HG03064 (cell line): ENCODE measurements around the gene TMEM120B.

ENCODE experiments used
- ATAC-seq: cut with Tn5 transposase; IDR thresholded peaks from one replicate; pipeline ENCODE4 v1.9.1; 2021; ENCODE audit warnings: low read depth; ENCODE audit not compliant: unreplicated experiment

Gene TMEM120B

GRCh38 chr12:121770388-121770787, 57.8 kb downstream of the TMEM120B start:
- ATAC-seq, result no peak

DNA sequence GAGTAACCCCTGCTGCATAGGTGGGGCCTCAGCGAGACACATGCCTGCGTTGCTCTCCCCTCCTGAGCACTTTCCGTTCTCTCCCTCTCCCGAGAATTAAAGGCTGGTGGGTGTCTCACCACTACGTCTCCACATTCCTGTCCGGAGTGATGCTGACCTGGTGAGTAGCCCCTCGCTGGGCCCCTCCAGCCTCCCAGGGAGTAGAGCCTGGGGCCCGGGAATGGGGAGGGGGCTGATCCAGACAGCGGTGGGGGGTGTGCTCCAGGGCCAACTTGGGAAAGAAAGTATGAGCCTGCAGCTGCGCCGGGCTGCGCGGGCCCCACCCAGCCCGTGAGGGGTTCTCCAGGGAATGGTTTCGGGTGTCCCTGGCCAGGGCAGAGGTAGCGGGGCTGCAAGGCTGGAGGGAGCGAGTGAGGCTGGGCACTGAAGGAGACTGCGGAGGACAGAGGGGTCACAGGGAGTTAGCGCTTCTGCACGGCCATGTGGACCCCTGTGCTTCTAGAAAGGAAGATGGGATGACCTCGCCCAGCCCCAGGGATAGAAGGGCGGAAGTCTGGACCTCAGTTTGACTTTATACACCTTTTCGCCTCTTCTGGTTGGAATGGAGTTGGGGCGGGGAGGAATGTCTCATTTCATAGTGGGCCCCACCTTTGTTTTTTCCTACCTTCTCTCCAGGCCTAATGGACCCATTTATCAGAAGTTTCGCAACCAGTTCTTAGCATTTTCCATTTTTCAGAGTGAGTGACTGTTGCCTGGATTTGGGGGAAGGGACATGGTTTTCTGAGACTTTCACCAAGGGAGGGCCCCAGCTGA, 58.5 kb downstream of the TMEM120B start:
- ATAC-seq, result no peak

DNA sequence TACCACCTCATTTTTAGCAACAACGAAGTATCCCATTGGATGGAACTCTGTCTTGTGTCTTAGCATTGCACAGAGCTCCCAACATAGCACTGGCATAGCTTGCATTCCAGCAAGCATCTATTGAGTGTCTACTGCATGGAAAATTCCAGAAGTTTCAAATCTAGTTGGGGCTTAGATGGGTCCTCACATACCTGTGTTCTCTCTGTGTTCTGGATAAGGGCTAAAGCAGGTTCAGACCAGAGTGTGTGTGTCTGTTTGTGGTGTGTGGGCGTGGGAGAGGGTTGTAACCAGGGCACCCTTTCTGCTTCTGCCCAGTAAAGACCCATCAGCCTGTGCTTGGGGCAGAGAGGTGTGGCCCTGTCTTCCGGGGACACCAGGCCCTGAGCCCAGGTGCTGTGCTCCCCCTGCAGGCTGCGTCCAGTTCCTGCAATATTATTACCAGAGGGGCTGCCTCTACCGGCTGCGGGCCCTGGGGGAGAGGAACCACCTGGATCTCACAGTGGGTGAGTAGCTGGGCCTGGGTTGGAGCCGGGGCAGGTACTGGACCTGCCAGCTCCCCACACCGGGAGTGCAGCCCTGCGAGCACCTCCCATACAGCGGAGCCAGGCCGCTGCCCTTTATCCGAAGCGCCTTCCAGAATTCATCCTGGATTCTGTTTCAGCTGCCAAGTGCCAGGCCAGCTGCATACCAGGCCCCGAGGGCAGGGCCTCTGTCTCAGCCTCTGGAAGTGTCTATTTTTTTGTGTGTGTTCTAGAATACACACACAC, 60.6 kb downstream of the TMEM120B start:
- ATAC-seq, result no peak

DNA sequence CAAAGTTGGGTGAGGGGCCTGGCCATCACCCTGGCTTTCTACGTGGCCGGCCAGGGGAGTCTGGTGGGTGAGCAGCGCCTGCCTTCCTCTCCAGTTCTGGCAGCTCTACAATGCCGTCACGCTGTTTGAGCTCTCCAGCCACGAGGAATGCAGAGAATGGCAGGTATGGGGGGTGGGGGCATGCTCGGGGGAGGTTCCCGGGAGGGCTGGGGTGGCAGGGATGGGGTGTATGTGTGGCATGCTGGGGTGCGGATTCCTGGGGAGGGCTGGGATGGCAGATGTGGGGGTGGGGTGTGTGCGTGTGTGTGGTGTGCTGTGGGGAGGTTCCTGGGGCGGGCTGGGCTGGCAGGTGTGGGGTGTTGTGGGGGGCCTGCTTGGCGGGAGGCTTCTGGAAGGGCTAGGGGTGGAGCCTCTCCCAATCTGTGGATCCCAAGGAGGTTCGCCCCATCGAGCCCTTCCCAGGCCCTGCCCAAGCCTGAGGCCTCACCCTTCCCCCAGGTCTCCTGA, 62.5 kb downstream of the TMEM120B start:
- no peak for ATAC-seq

GRCh38 chr12:121775501-121775900, 62.9 kb downstream of the TMEM120B start:
- no peak for ATAC-seq

- no peak for ATAC-seq
Measured at GRCh38 chr12:121776190-121777098, 63.9 kb downstream of the TMEM120B start.

DNA sequence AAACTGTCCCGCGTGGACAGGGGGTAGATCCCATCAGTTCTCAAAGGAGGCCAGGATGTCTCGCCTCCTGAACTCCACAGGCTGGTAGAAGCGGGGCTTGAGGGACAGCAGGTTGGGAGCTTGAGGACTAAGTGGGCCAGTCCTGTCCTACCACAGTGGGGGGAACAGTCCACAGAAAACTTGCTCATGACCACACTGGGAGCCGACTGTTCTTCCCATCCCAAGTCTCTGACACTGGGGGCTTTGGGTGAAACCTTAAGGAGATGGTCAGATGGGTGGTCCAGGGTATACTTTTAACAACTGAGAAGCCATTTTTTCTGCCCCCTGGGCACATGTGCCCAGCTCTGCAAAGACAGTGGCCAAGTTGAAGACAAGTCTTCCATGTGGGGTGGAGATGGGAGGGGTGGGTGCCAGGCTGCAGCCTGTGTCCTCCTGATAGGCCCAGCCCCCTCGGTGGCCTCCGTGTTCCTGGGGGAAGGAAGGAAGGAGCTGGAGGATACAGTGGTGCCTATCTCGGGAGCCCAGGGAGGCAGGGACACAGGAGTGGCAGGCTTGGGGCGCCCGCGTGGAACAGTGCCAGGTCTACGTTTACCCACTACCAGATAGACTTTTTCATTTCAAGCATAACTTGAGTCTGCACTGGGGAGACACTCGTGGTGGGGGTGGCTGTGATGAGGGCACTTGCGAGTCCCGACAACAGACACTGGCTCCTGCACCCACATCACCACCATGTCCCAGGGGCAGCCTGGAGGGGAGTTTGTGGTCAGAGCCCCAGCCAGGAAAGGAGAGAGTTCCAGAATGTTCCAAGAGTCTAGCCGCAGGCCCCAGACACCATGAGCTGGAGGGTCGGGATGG, 66.2 kb downstream of the TMEM120B start:
- ATAC-seq, result no peak

DNA sequence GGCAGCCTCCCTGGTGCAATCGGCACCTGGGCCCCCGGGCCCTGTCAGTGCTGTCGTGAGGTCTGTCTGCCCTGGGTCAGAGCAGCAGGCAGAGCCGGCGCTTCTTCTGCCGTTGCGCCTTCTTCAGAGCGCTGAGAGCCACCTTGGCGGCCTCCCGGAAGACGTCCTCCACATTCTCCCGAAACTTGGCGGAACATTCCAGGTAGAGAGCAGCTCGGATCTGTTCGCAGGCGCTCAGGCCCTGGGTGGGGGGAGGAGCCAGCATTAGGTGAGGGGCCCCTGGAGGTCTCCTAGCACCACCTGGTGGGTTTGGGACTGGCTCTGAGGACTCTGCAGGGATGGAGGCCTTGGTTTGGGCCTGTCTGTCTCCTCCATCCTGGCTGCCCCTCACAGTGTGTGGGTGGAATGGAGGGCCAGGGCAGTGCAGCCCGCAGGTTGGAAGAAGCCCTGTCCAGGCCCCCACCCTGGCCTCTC, 66.9 kb downstream of the TMEM120B start:
- no peak for ATAC-seq

DNA sequence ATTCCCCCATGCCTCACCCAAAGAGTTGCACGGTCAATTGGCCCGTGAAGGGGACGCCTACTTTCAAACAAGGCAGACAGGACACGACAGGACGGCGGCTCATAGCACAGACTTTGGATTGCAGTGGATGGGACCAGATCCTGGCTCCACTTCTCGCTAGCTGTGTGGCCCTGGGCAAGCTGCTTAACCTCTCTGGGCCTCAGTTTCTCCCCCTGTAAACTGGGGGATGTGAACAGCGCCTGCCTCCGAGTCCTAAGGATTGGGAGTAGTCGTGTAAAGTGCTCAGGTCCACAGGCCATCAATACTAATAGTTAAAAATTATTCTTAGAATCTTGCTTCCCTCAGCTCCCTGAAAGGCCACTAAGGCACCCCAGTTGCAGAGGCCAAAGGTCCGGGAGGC, 67.9 kb downstream of the TMEM120B start:
- no peak for ATAC-seq

- ATAC-seq, result no peak
Measured at GRCh38 chr12:121781484-121781997, 69.0 kb downstream of the TMEM120B start.

GRCh38 chr12:121781998-121782979, 69.7 kb downstream of the TMEM120B start:
- no peak for ATAC-seq

GRCh38 chr12:121783766-121784165, 71.2 kb downstream of the TMEM120B start:
- no peak for ATAC-seq

DNA sequence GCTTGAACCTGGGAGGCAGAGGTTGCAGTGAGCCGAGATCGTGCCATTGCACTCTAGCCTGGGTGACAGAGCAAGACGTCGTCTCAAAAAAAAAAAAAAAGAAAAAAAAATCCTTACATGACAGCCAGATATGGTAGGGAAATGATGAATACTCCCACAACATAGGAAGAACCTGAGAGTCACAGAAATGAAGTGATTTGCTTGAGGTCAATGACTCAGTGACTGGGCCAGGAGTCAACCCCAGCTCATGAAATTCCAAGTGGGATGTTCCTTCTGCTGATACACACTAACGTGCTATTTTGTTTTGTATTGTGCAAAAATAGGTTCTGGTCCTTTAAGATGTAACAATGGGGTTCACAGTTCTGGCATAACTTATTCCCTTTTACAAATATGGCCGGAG, 71.9 kb downstream of the TMEM120B start:
- no peak for ATAC-seq

- ATAC-seq, result no peak
Measured at GRCh38 chr12:121786440-121786825, 73.9 kb downstream of the TMEM120B start.

DNA sequence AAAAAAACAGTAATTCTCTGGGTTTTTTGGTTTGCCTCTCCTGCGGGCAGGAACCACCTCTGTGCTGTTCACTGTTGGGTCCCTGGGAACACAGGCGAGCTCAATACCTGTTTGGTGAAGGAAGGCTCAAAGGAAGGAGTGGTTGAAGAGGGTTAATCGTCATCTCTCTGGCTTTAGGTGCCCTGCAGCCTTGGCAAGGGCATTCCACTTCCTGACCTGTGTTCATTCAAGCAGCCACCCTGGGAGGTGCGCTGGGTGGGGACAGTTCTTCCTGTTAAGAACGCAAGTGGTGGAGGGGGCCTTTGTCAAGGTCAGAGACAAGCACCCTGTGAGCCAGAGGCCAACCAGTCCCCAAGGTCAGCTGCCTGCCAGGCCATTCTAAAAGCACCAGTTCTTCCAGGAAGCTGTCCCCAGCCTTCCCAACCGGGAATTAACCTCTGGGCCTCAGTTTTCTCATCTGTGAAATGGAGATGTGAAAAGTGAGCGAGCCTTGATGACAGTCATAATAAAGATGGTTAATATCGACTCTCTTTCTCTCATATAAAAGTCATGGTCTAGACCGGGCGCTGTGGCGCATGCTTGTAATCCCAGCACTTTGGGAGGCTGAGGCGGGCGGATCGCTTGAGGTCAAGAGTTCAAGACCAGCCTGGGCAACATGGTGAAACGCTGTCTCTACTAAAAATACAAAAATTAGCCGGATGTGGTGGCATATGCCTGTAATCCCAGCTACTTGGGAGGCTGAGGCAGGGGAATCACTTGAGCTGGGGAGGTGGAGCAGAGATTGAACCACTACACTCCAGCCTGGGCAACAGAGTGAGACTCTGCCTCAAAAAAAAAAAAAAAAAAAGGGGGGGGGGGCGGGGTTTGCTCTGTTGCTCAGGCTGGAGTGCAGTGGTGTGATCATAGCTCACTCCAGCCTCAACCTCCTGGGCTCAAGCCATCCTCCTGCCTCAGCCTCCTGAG, 74.8 kb downstream of the TMEM120B start:
- no peak for ATAC-seq

DNA sequence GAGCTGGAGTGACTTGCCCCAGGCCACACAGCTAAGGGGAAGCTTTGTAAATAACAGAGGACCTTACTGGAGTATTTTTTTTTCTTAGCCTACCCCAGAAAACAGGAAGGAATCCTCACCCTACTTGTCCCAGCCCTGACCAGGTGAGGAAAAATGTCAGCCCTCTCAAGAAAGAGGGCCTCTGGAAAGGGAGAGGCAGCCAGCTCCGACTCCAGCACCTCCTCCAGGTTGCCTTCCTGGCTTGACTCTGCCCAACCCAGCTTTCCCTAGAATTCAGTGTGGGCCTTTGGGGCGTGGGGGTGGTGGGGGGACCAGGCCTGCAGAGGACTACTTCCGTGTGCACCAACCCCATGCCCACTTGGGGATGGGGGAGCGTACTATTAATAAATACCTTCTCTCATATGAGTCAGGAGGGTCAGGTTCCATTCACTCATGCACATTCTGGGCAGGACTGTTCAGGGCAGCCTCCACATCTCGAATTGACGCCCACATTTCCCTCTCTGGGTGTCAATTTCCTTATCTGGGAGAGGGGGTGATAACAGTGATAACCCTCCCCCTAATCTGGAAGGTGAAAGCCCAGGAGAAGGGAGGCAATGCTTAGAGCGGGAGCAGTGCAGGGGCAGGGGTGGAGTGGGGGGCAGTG, 75.7 kb downstream of the TMEM120B start:
- no peak for ATAC-seq
